ENCODE data around the gene SCMH1. TPM values are rescaled to one million over a fixed set of nuclear protein-coding genes. Genes with fewer than 3 reads are reported as not detected.
"Not testable (repeated sequence)": the region's sequence is repeated elsewhere in the genome, so short reads cannot be mapped to it uniquely, and the experiment has no call there.

Gene SCMH1
- total RNA-seq, 6 experiments from 2014 or later: 16.9 to 24.4 (median 21.7) TPM

GRCh38 chr1:41138549-41138948 lies 103.6 kb downstream of the SCMH1 start:
- H3K4me3 Mint-ChIP-seq: no peak overlapping the region
- no peaks in the 10 kb centered on the region for H3K27me3 Mint-ChIP-seq (ENCODE audit: insufficient read depth)
- no peak overlapping the region for H3K27ac Mint-ChIP-seq
- DNase-seq: no peak
- H3K9me3 Mint-ChIP-seq: peaks cover 17% of the 10 kb centered on the region
- TF ChIP-seq CTCF (IDR thresholded peaks at IDR 0.05): no peak
- H3K36me3 Mint-ChIP-seq (ENCODE audit: low read depth): peaks cover 56% of the 10 kb centered on the region
- no peaks in the 10 kb centered on the region for H3K4me1 Mint-ChIP-seq (ENCODE audit: low read depth)

- DNase-seq: no peak
- Mint-ChIP-seq H3K9me3 (peaks cover 6% of the 10 kb centered on the region), H3K4me1 (ENCODE audit: low read depth) (no peaks in the 10 kb centered on the region), H3K36me3 (ENCODE audit: low read depth) (peaks cover 45% of the 10 kb centered on the region), H3K27me3 (ENCODE audit: insufficient read depth) (no peaks in the 10 kb centered on the region), H3K4me3 (no peak overlapping the region), H3K27ac (no peak overlapping the region)
- TF ChIP-seq CTCF (IDR thresholded peaks at IDR 0.05): no peak
These were observed 106.7 kb downstream of the SCMH1 start for GRCh38 chr1:41135196-41135947.

- H3K27me3 Mint-ChIP-seq (ENCODE audit: insufficient read depth); H3K4me1 Mint-ChIP-seq (ENCODE audit: low read depth); H3K4me3 Mint-ChIP-seq; H3K27ac Mint-ChIP-seq; DNase-seq; H3K9me3 Mint-ChIP-seq: not testable (repeated sequence)
- H3K36me3 Mint-ChIP-seq (ENCODE audit: low read depth): peaks cover 36% of the 10 kb centered on the region
These were observed 107.8 kb downstream of the SCMH1 start for GRCh38 chr1:41134325-41134724.

- no peak overlapping the region for H3K4me3 Mint-ChIP-seq
- TF ChIP-seq CTCF (IDR thresholded peaks at IDR 0.05): peak; percentile 85
- H3K4me1 Mint-ChIP-seq (ENCODE audit: low read depth): peaks cover 16% of the 10 kb centered on the region
- H3K9me3 Mint-ChIP-seq: no peaks in the 10 kb centered on the region
- DNase-seq: peak; percentile 90
- H3K27ac Mint-ChIP-seq: peak overlapping the region; percentile 78
- peaks cover 1% of the 10 kb centered on the region; the same call in 1 of the 2 replicates for H3K36me3 Mint-ChIP-seq (ENCODE audit: low read depth)
- no peaks in the 10 kb centered on the region for H3K27me3 Mint-ChIP-seq (ENCODE audit: insufficient read depth)
These were observed 119.1 kb downstream of the SCMH1 start for GRCh38 chr1:41122851-41123518.

GRCh38 chr1:41122148-41122547 lies 120.0 kb downstream of the SCMH1 start:
- no peak overlapping the region for H3K4me3 Mint-ChIP-seq
- no peaks in the 10 kb centered on the region for H3K27me3 Mint-ChIP-seq (ENCODE audit: insufficient read depth)
- peaks cover 16% of the 10 kb centered on the region for H3K4me1 Mint-ChIP-seq (ENCODE audit: low read depth)
- no peak for TF ChIP-seq CTCF (IDR thresholded peaks at IDR 0.05)
- peaks cover 7% of the 10 kb centered on the region for H3K36me3 Mint-ChIP-seq (ENCODE audit: low read depth)
- DNase-seq: no peak
- H3K27ac Mint-ChIP-seq: no peak overlapping the region
- H3K9me3 Mint-ChIP-seq: no peaks in the 10 kb centered on the region

GRCh38 chr1:41118645-41119044 lies 123.5 kb downstream of the SCMH1 start:
- no peak overlapping the region for H3K4me3 Mint-ChIP-seq
- H3K4me1 Mint-ChIP-seq (ENCODE audit: low read depth): peaks cover 9% of the 10 kb centered on the region
- peaks cover 3% of the 10 kb centered on the region; the same call in 1 of the 2 replicates for H3K27me3 Mint-ChIP-seq (ENCODE audit: insufficient read depth)
- H3K36me3 Mint-ChIP-seq (ENCODE audit: low read depth): peaks cover 12% of the 10 kb centered on the region
- no peaks in the 10 kb centered on the region for H3K9me3 Mint-ChIP-seq
- no peak for TF ChIP-seq CTCF (IDR thresholded peaks at IDR 0.05)
- H3K27ac Mint-ChIP-seq: no peak overlapping the region
- DNase-seq: no peak

All from HFFc6 (cell line).